ENCODE results near the gene TRIM41.

TRIM41 gene

GRCh38 chr5:181224390-181225229, 1.5 kb downstream of the TRIM41 start:
- H3K4me3 ChIP-seq (ENCODE audit: low read depth, low read length) = peak overlapping the region; percentile 80
- DNase-seq (ENCODE audit: low read depth) = no peak
- TF ChIP-seq CTCF (IDR thresholded peaks at IDR 0.05; ENCODE audit: low read depth, low read length, missing control alignments) = no peak
- in situ Hi-C loops (cut with HindIII; ENCODE audit: low sequenced_read_pairs) = no loop called here

- no peak for DNase-seq (ENCODE audit: low read depth)
- in situ Hi-C loops (cut with HindIII; ENCODE audit: low sequenced_read_pairs) = no loop called here
- H3K4me3 ChIP-seq (ENCODE audit: low read depth, low read length) = no peak overlapping the region
- no peak for TF ChIP-seq CTCF (IDR thresholded peaks at IDR 0.05; ENCODE audit: low read depth, low read length, missing control alignments)
Observed at GRCh38 chr5:181229996-181230395, 6.9 kb downstream of the TRIM41 start.

GRCh38 chr5:181230551-181230950, 7.5 kb downstream of the TRIM41 start:
- in situ Hi-C loops (cut with HindIII; ENCODE audit: low sequenced_read_pairs) = no loop called here
- no peak for DNase-seq (ENCODE audit: low read depth)
- TF ChIP-seq CTCF (IDR thresholded peaks at IDR 0.05; ENCODE audit: low read depth, low read length, missing control alignments) = no peak
- no peak overlapping the region for H3K4me3 ChIP-seq (ENCODE audit: low read depth, low read length)

- in situ Hi-C loops (cut with HindIII; ENCODE audit: low sequenced_read_pairs) = no loop called here
- H3K4me3 ChIP-seq (ENCODE audit: low read depth, low read length) = no peak overlapping the region
- TF ChIP-seq CTCF (IDR thresholded peaks at IDR 0.05; ENCODE audit: low read depth, low read length, missing control alignments) = no peak
- DNase-seq (ENCODE audit: low read depth) = no peak
Observed at GRCh38 chr5:181231432-181231831, 8.4 kb downstream of the TRIM41 start.

- DNase-seq (ENCODE audit: low read depth) = no peak
- H3K4me3 ChIP-seq (ENCODE audit: low read depth, low read length) = no peak overlapping the region
- in situ Hi-C loops (cut with HindIII; ENCODE audit: low sequenced_read_pairs) = no loop called here
- TF ChIP-seq CTCF (IDR thresholded peaks at IDR 0.05; ENCODE audit: low read depth, low read length, missing control alignments) = no peak
Observed at GRCh38 chr5:181232593-181232992, 9.5 kb downstream of the TRIM41 start.

GRCh38 chr5:181233088-181233800, 10.2 kb downstream of the TRIM41 start:
- no peak for DNase-seq (ENCODE audit: low read depth)

More at GRCh38 chr5:181233088-181233800, 10.2 kb downstream of the TRIM41 start:
- no peak for TF ChIP-seq CTCF (IDR thresholded peaks at IDR 0.05; ENCODE audit: low read depth, low read length, missing control alignments)
- in situ Hi-C loops (cut with HindIII; ENCODE audit: low sequenced_read_pairs) = no loop called here
- no peak overlapping the region for H3K4me3 ChIP-seq (ENCODE audit: low read depth, low read length)

Data from astrocyte of the cerebellum (primary cell).